GM12874 (cell line): ENCODE measurements around the gene LDLRAD3.

ENCODE experiments used
- CTCF ChIP-seq: IDR thresholded peaks from 2 replicates; pipeline ENCODE4 v1.5.1; 2011; ENCODE audit warnings: low read depth, mild to moderate bottlenecking, control low read depth, low read length, moderate library complexity; ENCODE audit not compliant: insufficient read depth

Gene LDLRAD3

GRCh38 chr11:36109850-36110606 is 166.2 kb downstream of the LDLRAD3 start:
- TF ChIP-seq CTCF: no peak

GRCh38 chr11:36110668-36111410 is 167.0 kb downstream of the LDLRAD3 start:
- no peak for TF ChIP-seq CTCF

- no peak for TF ChIP-seq CTCF
Measured at GRCh38 chr11:36114095-36114494, 170.2 kb downstream of the LDLRAD3 start.

GRCh38 chr11:36115378-36115801 is 171.5 kb downstream of the LDLRAD3 start:
- no peak for TF ChIP-seq CTCF

- no peak for TF ChIP-seq CTCF
Measured at GRCh38 chr11:36116161-36116560, 172.3 kb downstream of the LDLRAD3 start.

GRCh38 chr11:36118084-36118483 is 174.2 kb downstream of the LDLRAD3 start:
- TF ChIP-seq CTCF: no peak

GRCh38 chr11:36119300-36119699 is 175.4 kb downstream of the LDLRAD3 start:
- no peak for TF ChIP-seq CTCF
